ENCODE measurements around the gene TMEM183A. TPM values are rescaled to one million over a fixed set of nuclear protein-coding genes. Genes with fewer than 3 reads are reported as not detected.
"Not testable (repeated sequence)": the region's sequence is repeated elsewhere in the genome, so short reads cannot be mapped to it uniquely, and the experiment has no call there.

The TMEM183A gene
- total RNA-seq, 2 donors from 2014 or later = 80.2 to 88.2 TPM

DNA sequence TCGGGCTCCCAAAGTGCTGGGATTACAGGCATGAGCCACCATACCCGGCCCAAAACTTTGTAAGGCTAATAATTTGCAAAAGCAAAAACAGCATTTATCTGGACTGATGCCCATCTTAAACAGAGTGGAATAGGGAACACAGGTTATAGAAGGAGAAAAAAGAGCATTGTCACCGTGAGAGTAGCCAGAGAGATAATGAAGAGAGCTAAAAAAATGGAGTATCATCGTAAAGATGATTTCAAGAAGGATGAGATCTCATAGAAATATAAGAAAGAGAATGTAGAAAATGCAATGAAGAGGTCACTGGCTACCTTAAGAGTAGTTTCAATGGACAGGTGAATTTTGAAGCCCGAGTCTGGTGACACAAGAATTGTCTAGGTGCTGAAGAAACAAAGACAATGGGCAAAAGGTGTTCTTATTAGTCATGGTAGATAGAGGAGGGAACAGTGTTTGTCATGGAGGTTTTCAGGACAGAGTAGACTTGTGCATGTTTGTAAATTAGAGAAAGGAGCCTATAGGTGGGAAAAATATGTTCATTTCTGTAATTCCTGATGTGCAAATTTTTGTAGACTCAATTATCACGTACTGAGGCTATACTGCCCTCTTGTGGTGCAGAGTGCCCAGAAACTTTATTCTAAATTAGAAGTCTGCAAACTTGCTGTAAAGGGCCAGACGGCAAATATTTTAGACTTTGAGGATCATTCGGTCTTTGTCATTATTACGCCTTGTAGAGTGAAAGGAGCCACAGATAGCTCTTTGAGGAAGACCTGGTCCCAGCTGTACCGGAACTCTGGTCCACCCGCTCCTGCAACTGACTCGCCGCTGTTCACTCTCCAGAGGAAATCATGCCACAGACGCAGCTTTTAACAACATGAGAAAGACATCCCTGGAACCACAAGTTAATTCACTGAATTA lies 8.1 kb upstream of the TMEM183A start:
- TF ChIP-seq, protein P1, sequence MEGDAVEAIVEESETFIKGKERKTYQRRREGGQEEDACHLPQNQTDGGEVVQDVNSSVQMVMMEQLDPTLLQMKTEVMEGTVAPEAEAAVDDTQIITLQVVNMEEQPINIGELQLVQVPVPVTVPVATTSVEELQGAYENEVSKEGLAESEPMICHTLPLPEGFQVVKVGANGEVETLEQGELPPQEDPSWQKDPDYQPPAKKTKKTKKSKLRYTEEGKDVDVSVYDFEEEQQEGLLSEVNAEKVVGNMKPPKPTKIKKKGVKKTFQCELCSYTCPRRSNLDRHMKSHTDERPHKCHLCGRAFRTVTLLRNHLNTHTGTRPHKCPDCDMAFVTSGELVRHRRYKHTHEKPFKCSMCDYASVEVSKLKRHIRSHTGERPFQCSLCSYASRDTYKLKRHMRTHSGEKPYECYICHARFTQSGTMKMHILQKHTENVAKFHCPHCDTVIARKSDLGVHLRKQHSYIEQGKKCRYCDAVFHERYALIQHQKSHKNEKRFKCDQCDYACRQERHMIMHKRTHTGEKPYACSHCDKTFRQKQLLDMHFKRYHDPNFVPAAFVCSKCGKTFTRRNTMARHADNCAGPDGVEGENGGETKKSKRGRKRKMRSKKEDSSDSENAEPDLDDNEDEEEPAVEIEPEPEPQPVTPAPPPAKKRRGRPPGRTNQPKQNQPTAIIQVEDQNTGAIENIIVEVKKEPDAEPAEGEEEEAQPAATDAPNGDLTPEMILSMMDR (IDR thresholded peaks at IDR 0.05) = peak; percentile 28 to 78 (median 74)
- TF ChIP-seq POLR2AphosphoS5 (IDR thresholded peaks at IDR 0.05) (no peak), POLR2A (IDR thresholded peaks at IDR 0.05) (no peak)
- H3K4me1 ChIP-seq (replicated peaks) = no peaks in the 10 kb centered on the region
- no peaks in the 10 kb centered on the region for H3K9me3 ChIP-seq
- no peaks in the 10 kb centered on the region for H3K36me3 ChIP-seq
- intact Hi-C loops (cut with DNase I) = no loop called here
- no peak overlapping the region for H3K4me3 ChIP-seq
- peak; percentile 47 for DNase-seq (ENCODE audit: low spot score)
- H3K27me3 ChIP-seq (replicated peaks; ENCODE audit: insufficient read depth) = peaks cover 2% of the 10 kb centered on the region
- WGBS = 42% methylated on average over 14 of the region's 14 CpGs
- no peak overlapping the region for H3K27ac ChIP-seq

DNA sequence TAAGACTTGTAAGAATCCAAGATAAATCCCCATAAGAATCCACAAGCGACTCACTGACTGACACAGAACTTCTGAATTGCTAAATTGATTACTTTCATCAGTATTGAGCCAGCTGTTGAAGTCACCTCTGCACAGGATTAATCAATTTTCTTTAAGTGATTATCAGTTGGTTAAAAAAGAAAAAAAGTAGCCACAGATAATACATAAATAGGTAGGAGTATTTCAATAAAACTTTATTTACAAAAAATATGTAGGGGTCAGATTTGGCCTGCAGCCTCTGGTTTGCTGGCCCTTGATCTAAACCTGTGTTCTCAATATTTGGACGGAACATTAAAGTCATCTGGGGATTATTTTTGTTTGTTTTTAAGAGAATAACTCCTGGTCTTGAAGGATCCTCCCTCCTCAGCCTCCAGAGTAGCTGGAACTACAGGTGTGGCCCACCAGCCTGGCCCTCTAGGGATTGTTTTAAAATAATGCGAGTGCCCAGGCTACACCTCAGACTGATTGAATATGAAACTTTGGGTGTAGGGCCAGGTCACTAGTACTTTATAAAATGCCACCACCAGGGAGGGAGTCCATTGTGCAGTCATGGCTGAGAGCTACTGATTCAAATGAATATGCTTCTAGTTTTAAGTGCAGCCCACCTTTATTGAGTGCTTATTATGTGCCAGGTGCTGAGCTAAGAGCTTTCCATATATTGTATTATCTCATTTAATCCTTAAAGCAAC lies 6.8 kb upstream of the TMEM183A start:
- H3K4me1 ChIP-seq (replicated peaks) = no peaks in the 10 kb centered on the region
- H3K4me3 ChIP-seq = no peak overlapping the region
- no peaks in the 10 kb centered on the region for H3K36me3 ChIP-seq
- intact Hi-C loops (cut with DNase I) = no loop called here
- H3K9me3 ChIP-seq = no peaks in the 10 kb centered on the region
- TF ChIP-seq POLR2AphosphoS5 (IDR thresholded peaks at IDR 0.05) = no peak
- TF ChIP-seq POLR2A (IDR thresholded peaks at IDR 0.05) = no peak
- TF ChIP-seq, protein P1 (IDR thresholded peaks at IDR 0.05) = no peak
- H3K27me3 ChIP-seq (replicated peaks; ENCODE audit: insufficient read depth) = no peaks in the 10 kb centered on the region
- 65% methylated on average over 3 of the region's 3 CpGs for WGBS
- no peak for DNase-seq (ENCODE audit: low spot score)
- no peak overlapping the region for H3K27ac ChIP-seq

DNA sequence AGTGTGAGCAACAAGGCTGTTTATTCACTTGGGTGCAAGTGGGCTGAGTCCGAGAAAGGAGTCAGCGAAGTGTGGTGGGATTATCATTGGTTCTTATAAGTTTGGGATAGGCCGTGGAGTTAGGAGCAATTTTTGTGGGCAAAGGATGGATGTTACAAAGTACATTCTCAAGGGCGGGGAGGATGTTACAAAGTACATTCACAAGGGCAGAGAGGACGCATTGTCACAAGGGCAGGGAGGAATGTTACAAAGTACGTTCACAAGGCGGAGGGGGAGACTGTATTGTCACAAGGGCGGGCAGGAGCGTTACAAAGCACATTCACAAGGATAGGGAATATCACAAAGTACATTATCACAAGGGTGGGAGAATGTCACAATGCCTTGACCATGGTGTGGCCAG lies 5.2 kb upstream of the TMEM183A start:
- no peaks in the 10 kb centered on the region for H3K36me3 ChIP-seq
- H3K4me1 ChIP-seq (replicated peaks) = no peaks in the 10 kb centered on the region
- no peaks in the 10 kb centered on the region for H3K9me3 ChIP-seq
- H3K4me3 ChIP-seq = no peak overlapping the region
- WGBS = 74% methylated on average over 9 of the region's 9 CpGs
- DNase-seq (ENCODE audit: low spot score) = no peak
- TF ChIP-seq POLR2A (IDR thresholded peaks at IDR 0.05) (no peak), POLR2AphosphoS5 (IDR thresholded peaks at IDR 0.05) (no peak)
- TF ChIP-seq, protein P1 (IDR thresholded peaks at IDR 0.05) = no peak
- intact Hi-C loops (cut with DNase I) = no loop called here
- no peak overlapping the region for H3K27ac ChIP-seq
- no peaks in the 10 kb centered on the region for H3K27me3 ChIP-seq (replicated peaks; ENCODE audit: insufficient read depth)

DNA sequence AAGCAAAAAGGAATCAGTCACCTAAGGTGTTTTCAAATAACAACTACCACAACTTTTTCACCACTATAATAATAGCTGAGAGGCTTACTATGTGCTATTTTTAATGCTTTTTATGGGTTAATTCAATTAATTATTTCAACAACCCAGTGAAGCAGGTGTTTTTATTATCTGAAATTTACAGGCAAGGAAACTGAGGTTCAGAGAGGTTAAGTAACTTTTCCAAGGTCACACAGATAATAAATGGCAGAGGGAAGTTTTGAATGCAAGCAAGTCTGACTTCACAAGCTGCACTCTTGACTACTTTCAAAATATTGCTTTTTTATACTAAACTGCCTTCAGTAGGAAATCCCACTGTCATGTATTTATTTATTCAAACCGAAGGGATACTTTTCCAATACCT lies 4.2 kb upstream of the TMEM183A start:
- H3K27ac ChIP-seq = no peak overlapping the region
- TF ChIP-seq POLR2A (IDR thresholded peaks at IDR 0.05) (no peak), POLR2AphosphoS5 (IDR thresholded peaks at IDR 0.05) (no peak)
- TF ChIP-seq, protein P1 (IDR thresholded peaks at IDR 0.05) = no peak
- intact Hi-C loops (cut with DNase I) = no loop called here
- H3K9me3 ChIP-seq = no peaks in the 10 kb centered on the region
- H3K36me3 ChIP-seq = no peaks in the 10 kb centered on the region
- no peak overlapping the region for H3K4me3 ChIP-seq
- WGBS = 90% methylated on average over 1 of the region's 1 CpG
- DNase-seq (ENCODE audit: low spot score) = no peak
- no peaks in the 10 kb centered on the region for H3K27me3 ChIP-seq (replicated peaks; ENCODE audit: insufficient read depth)
- no peaks in the 10 kb centered on the region for H3K4me1 ChIP-seq (replicated peaks)

DNA sequence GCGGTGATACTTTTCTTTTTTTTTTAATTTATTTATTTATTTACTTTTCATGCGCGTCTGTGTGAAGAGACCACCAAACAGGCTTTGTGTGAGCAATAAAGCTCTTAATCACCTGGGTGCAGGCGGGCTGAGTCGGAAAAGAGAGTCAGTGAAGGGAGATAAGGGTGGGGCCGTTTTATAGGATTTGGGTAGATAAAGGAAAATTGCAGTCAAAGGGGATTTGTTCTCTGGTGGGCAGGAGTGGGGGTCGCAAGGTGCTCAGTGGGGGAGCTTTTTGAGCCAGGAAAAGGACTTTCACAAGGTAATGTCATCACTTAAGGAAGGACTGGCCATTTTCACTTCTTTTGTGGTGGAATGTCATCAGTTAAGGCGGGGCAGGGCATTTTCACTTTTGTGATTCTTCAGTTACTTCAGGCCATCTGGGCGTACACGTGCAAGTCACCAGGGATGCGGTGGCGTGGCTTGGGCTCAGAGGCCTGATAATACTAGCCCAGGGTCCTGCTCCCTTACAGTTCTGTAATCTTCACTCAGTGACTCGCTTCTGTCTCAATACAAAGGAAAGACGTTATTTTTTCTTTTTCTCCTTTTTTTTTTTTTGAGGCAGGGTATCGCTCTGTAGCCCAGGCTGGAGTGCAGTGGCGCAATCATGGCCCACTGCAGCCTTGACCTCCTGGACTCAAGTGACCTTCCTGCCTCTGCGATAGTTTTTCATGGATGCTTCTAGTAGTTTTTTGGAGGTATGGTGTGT lies 1.6 kb upstream of the TMEM183A start:
- H3K36me3 ChIP-seq; H3K27me3 ChIP-seq (replicated peaks; ENCODE audit: insufficient read depth); H3K4me1 ChIP-seq (replicated peaks); DNase-seq (ENCODE audit: low spot score); H3K9me3 ChIP-seq; H3K4me3 ChIP-seq; H3K27ac ChIP-seq: not testable (repeated sequence)
- WGBS = 73% methylated on average over 17 of the region's 17 CpGs
- intact Hi-C loops (cut with DNase I) = loop anchor here (5.0 kb wide), 1 partner anchor 78 kb away; the partner anchor contains the start of gene KLHL12

All from prostate gland (tissue), 2 donors.